ENCODE data around the gene PSD2. TPM values are rescaled to one million over a fixed set of nuclear protein-coding genes. Genes with fewer than 3 reads are reported as not detected.

PSD2 gene
- total and polyA plus RNA-seq, 2 donors (not counting 1 experiment from before 2014, with no cell fraction given), result 0.10 to 0.17 TPM

DNA sequence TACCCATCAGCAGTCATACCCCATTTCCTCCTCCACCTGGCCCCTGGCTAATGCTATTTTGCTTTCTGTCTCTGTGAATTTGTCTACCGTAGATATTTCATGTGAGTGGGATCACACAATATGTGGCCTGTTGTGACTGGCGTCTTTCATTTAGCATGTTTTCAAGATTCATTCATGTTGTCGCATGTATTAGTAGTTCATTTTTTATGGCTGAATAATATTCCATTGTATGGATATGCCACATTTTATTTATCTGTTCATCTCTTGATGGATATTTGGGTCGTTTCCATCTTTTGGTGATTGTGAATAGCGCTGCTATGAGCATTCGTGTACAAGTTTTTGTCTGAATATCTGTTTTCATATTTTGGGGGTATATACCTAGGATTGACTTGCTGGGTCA, 33.9 kb downstream of the PSD2 start:
- Histone ChIP-seq H3K27ac (ENCODE audit: low read length in 2 of 2) (no peak overlapping the region), H3K4me1 (ENCODE audit: control insufficient read depth in 2 of 2, insufficient read depth in 2 of 2, low read length in 2 of 2) (no peaks in the 10 kb centered on the region), H3K9ac (ENCODE audit: low read length) (no peak overlapping the region), H3K36me3 (replicated peaks in 1 of 2; ENCODE audit: control extremely low read depth in 1 of 2, control insufficient read depth in 1 of 2, extremely low read depth in 1 of 2, insufficient read depth in 2 of 2, low read length in 1 of 2) (no peaks in the 10 kb centered on the region), H3K4me2 (replicated peaks; ENCODE audit: low read depth, low read length, poor library complexity, severe bottlenecking) (no peak overlapping the region), H3K9me3 (ENCODE audit: control extremely low read depth in 1 of 3, control insufficient read depth in 2 of 3, insufficient read depth in 1 of 3, low read length in 2 of 3) (no peaks in the 10 kb centered on the region), H3K79me2 (ENCODE audit: control insufficient read depth, insufficient read depth, low read length) (no peaks in the 10 kb centered on the region), H3K27me3 (replicated peaks in 1 of 4; ENCODE audit: control extremely low read depth in 1 of 4, control insufficient read depth in 3 of 4, insufficient read depth in 4 of 4, low read length in 3 of 4) (peaks cover 0 to 5% (median 1%) of the 10 kb centered on the region in 4 experiments), H4K20me1 (ENCODE audit: control insufficient read depth, insufficient read depth, low read length, poor library complexity, severe bottlenecking) (no peaks in the 10 kb centered on the region), H2AFZ (ENCODE audit: insufficient read depth, low read depth, low read length, poor library complexity, severe bottlenecking) (no peak overlapping the region), H3K4me3 (ENCODE audit: control extremely low read depth in 1 of 5, extremely low read depth in 1 of 5, insufficient read depth in 1 of 5, low read depth in 2 of 5, low read length in 4 of 5) (no peak overlapping the region)
- WGBS (ENCODE audit: insufficient coverage), result 80% methylated on average over 3 of the region's 6 CpGs
- POLR2A ChIA-PET, result no interaction called here
- Mint-ChIP-seq H3K27me3 (peaks cover 40% of the 10 kb centered on the region), H3K4me3 (no peak overlapping the region), H3K9me3 (ENCODE audit: insufficient read depth) (no peaks in the 10 kb centered on the region), H3K4me1 (no peaks in the 10 kb centered on the region), H3K27ac (no peak overlapping the region)
- no peak for ATAC-seq (ENCODE audit: low read depth)
- TF ChIP-seq, protein P1, sequence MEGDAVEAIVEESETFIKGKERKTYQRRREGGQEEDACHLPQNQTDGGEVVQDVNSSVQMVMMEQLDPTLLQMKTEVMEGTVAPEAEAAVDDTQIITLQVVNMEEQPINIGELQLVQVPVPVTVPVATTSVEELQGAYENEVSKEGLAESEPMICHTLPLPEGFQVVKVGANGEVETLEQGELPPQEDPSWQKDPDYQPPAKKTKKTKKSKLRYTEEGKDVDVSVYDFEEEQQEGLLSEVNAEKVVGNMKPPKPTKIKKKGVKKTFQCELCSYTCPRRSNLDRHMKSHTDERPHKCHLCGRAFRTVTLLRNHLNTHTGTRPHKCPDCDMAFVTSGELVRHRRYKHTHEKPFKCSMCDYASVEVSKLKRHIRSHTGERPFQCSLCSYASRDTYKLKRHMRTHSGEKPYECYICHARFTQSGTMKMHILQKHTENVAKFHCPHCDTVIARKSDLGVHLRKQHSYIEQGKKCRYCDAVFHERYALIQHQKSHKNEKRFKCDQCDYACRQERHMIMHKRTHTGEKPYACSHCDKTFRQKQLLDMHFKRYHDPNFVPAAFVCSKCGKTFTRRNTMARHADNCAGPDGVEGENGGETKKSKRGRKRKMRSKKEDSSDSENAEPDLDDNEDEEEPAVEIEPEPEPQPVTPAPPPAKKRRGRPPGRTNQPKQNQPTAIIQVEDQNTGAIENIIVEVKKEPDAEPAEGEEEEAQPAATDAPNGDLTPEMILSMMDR (IDR thresholded peaks at IDR 0.05), result no peak
- TF ChIP-seq EZH2 (IDR thresholded peaks at IDR 0.05; ENCODE audit: borderline replicate concordance, insufficient read depth, low read depth, low read length, poor library complexity, severe bottlenecking), result no peak
- CTCF ChIA-PET, result no interaction called here
- no peak for DNase-seq
- intact Hi-C loops (cut with micrococcal nuclease), result no loop called here

DNA sequence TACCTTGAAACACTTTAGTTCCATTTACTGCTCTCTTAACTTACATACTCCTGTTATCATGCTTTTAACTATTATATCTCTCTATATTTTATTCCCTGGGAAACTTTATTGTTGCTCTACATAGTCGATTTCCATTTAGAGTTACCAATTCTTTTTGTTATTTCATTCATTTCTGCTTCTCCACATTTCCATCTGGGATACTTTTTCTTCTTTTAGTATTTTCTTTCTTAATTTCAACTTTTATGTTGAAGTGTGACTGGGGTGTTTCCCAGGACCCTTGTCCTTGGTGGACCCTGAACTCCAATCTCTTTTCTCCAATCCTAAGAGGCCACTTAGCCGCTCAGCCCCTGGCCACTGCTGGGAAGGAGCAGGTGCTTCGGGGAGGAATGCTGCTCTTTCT, 36.0 kb downstream of the PSD2 start:
- Histone ChIP-seq H3K79me2 (ENCODE audit: control insufficient read depth, insufficient read depth, low read length) (no peaks in the 10 kb centered on the region), H3K9me3 (ENCODE audit: control extremely low read depth in 1 of 3, control insufficient read depth in 2 of 3, insufficient read depth in 1 of 3, low read length in 2 of 3) (no peaks in the 10 kb centered on the region), H3K4me1 (ENCODE audit: control insufficient read depth in 2 of 2, insufficient read depth in 2 of 2, low read length in 2 of 2) (no peaks in the 10 kb centered on the region), H3K36me3 (replicated peaks in 1 of 2; ENCODE audit: control extremely low read depth in 1 of 2, control insufficient read depth in 1 of 2, extremely low read depth in 1 of 2, insufficient read depth in 2 of 2, low read length in 1 of 2) (no peaks in the 10 kb centered on the region), H3K4me3 (ENCODE audit: control extremely low read depth in 1 of 5, extremely low read depth in 1 of 5, insufficient read depth in 1 of 5, low read depth in 2 of 5, low read length in 4 of 5) (no peak overlapping the region), H3K27me3 (replicated peaks in 1 of 4; ENCODE audit: control extremely low read depth in 1 of 4, control insufficient read depth in 3 of 4, insufficient read depth in 4 of 4, low read length in 3 of 4) (peaks cover 0 to 15% (median 1%) of the 10 kb centered on the region in 4 experiments), H3K9ac (ENCODE audit: low read length) (no peak overlapping the region), H3K27ac (ENCODE audit: low read length in 2 of 2) (no peak overlapping the region), H4K20me1 (ENCODE audit: control insufficient read depth, insufficient read depth, low read length, poor library complexity, severe bottlenecking) (no peaks in the 10 kb centered on the region), H2AFZ (ENCODE audit: insufficient read depth, low read depth, low read length, poor library complexity, severe bottlenecking) (no peak overlapping the region), H3K4me2 (replicated peaks; ENCODE audit: low read depth, low read length, poor library complexity, severe bottlenecking) (no peak overlapping the region)
- ATAC-seq (ENCODE audit: low read depth) (no peak), DNase-seq (no peak)
- no peak overlapping the region for H3K27ac Mint-ChIP-seq
- ChIA-PET POLR2A (interaction anchor here (0.6 kb wide), 1 partner anchor 573 kb away, joined by 5 read pairs; no protein-coding TSS in a partner anchor), CTCF (no interaction called here)
- H3K4me3 Mint-ChIP-seq, result no peak overlapping the region
- TF ChIP-seq EZH2 (IDR thresholded peaks at IDR 0.05; ENCODE audit: borderline replicate concordance, insufficient read depth, low read depth, low read length, poor library complexity, severe bottlenecking), result no peak
- TF ChIP-seq, protein P1 (IDR thresholded peaks at IDR 0.05), result no peak
- 100% methylated on average over 2 of the region's 3 CpGs for WGBS (ENCODE audit: insufficient coverage)
- no peaks in the 10 kb centered on the region for H3K4me1 Mint-ChIP-seq
- H3K9me3 Mint-ChIP-seq (ENCODE audit: insufficient read depth), result no peaks in the 10 kb centered on the region
- intact Hi-C loops (cut with micrococcal nuclease), result no loop called here
- H3K27me3 Mint-ChIP-seq, result peaks cover 52% of the 10 kb centered on the region
